ENCODE measurements around the gene ARSG.

DNA sequence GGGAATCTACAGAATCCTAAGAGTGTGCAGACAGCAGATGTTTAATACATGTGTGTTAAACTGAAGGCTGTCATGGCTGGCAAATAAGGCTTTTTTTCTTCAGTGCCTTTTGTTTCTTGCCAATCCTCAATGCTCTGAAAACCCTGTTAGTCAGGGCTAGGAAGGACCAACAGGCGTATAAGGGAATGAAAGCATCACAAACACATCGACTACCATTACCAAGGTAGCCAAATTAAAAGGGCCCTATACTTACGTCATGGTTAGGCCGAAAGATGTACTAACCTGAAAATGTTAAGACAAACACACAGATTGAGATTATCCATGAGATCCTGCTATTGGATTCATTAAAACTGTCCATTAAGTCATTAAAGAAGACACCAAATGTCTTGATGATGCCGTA lies 13.5 kb upstream of the ARSG start:
- TF ChIP-seq CTCF (IDR thresholded peaks at IDR 0.05; ENCODE audit: low read length), result no peak
- no peak for TF ChIP-seq EZH2 (IDR thresholded peaks at IDR 0.05; ENCODE audit: borderline replicate concordance, low read length)

Measured in OCI-LY1 (cell line).